Thyroid gland (tissue), 4 donors: ENCODE measurements around the gene RAP2C. TPM values are rescaled to one million over a fixed set of nuclear protein-coding genes. Genes with fewer than 3 reads are reported as not detected.

Source experiments
- DNase-seq, 2 donors: peaks; one replicate each; pipeline ENCODE4 v3.0.0-alpha.2; 2019
- H3K27ac ChIP-seq, 3 donors: fragments of 200-600 bp; sonication (generic); 1 replicate in 2 of 3; 2 replicates in 1 of 3; pipeline ENCODE4 v1.5.1; 2016 to 2019; ENCODE audit warnings: mild to moderate bottlenecking in 1 of 3, moderate library complexity in 1 of 3
- H3K27me3 ChIP-seq: fragments of 200-600 bp; sonication (generic); one replicate; pipeline ENCODE4 v1.5.1; 2019
- H3K36me3 ChIP-seq, 2 donors: fragments of 200-600 bp; sonication (generic); one replicate each; pipeline ENCODE4 v1.5.1; 2016 to 2019
- H3K4me1 ChIP-seq, 2 donors: fragments of 200-600 bp; sonication (generic); one replicate each; pipeline ENCODE4 v1.5.1; 2017 to 2019
- H3K4me3 ChIP-seq, 3 donors: fragments of 200-600 bp; sonication (generic); replicated peaks in 1 of 3; 1 replicate in 2 of 3; 2 replicates in 1 of 3; pipeline ENCODE4 v1.5.1; 2016; ENCODE audit warnings: mild to moderate bottlenecking in 1 of 3
- H3K9me3 ChIP-seq: fragments of 200-600 bp; sonication (generic); one replicate; pipeline ENCODE4 v1.5.1; 2017
- CTCF ChIP-seq, 6 experiments: fragments of 200-600 bp in 3 of 6; fragments of 450-650 bp in 3 of 6; sonication (generic) in 3 of 6; IDR thresholded peaks; one replicate each; pipeline ENCODE4 v1.5.1; 2016 to 2019; ENCODE audit warnings: antibody characterized with exemption in 6 of 6, mild to moderate bottlenecking in 2 of 6, inconsistent platforms in 1 of 6, moderate library complexity in 1 of 6
- POLR2A ChIP-seq, 2 donors: fragments of 450-650 bp; IDR thresholded peaks; one replicate each; pipeline ENCODE4 v1.6.1; 2017; ENCODE audit warnings: antibody characterized with exemption in 2 of 2, mild to moderate bottlenecking in 2 of 2, moderate library complexity in 1 of 2
- WGBS, 2 donors: methylation state at CpG; one replicate each; pipeline ENCODE4 v1.1.5; 2017; 5-methylcytosine and 5-hydroxymethylcytosine counted together
- intact Hi-C: fragments of 100-400 bp; cut with DNase I; formaldehyde crosslinking; loops from one replicate; pipeline ENCODE4 v1.15.1; 2023
- total RNA-seq, 4 donors: library from RNA; depleted of rRNA; stranded (reverse); fragments of >200 nt; gene quantifications; one replicate each; pipeline ENCODE4 v1.2.3, GENCODE V29; 2016

RAP2C gene
- total RNA-seq, 4 donors from 2014 or later = 13.3 to 16.7 (median 14.6) TPM

- Histone ChIP-seq H3K27me3 (no peaks in the 10 kb centered on the region), H3K4me1 (peaks cover 0 to 12% of the 10 kb centered on the region in 2 donors), H3K9me3 (no peaks in the 10 kb centered on the region), H3K36me3 (peaks cover 0 to 4% of the 10 kb centered on the region in 2 donors), H3K27ac (peak overlapping the region in 1 of 3 donors; percentile 93), H3K4me3 (peak overlapping the region in 2 of 3 donors; percentile 11 to 47)
- intact Hi-C loops = no loop called here
- DNase-seq = no peak
- WGBS, 2 donors = 1 to 6% methylated on average over 6 to 8 of the region's 8 CpGs
- TF ChIP-seq POLR2A (IDR thresholded peaks at IDR 0.05) (no peak), CTCF (IDR thresholded peaks at IDR 0.05) (no peak)
These were observed 3.0 kb downstream of the RAP2C start for GRCh38 chrX:132216283-132216682.

- H3K4me3 ChIP-seq = no peak overlapping the region
- H3K9me3 ChIP-seq = no peaks in the 10 kb centered on the region
- intact Hi-C loops = no loop called here
- H3K4me1 ChIP-seq = peaks cover 0 to 7% of the 10 kb centered on the region in 2 donors
- no peak for TF ChIP-seq CTCF (IDR thresholded peaks at IDR 0.05)
- no peak for TF ChIP-seq POLR2A (IDR thresholded peaks at IDR 0.05)
- H3K27me3 ChIP-seq = no peaks in the 10 kb centered on the region
- no peak for DNase-seq
- no peak overlapping the region for H3K27ac ChIP-seq
- peaks cover 0 to 4% of the 10 kb centered on the region in 2 donors for H3K36me3 ChIP-seq
- WGBS, 2 donors = 59 to 69% methylated on average over 2 of the region's 2 CpGs
These were observed 4.7 kb downstream of the RAP2C start for GRCh38 chrX:132214518-132214917.

GRCh38 chrX:132209527-132209926, 9.7 kb downstream of the RAP2C start:
- Histone ChIP-seq H3K4me1 (no peaks in the 10 kb centered on the region), H3K9me3 (no peaks in the 10 kb centered on the region), H3K27me3 (no peaks in the 10 kb centered on the region), H3K4me3 (no peak overlapping the region), H3K36me3 (peaks cover 0 to 4% of the 10 kb centered on the region in 2 donors), H3K27ac (no peak overlapping the region)
- intact Hi-C loops = no loop called here
- TF ChIP-seq POLR2A (IDR thresholded peaks at IDR 0.05) (no peak), CTCF (IDR thresholded peaks at IDR 0.05) (no peak)
- DNase-seq = no peak

- no peak overlapping the region for H3K4me3 ChIP-seq
- no peak for TF ChIP-seq CTCF (IDR thresholded peaks at IDR 0.05)
- TF ChIP-seq POLR2A (IDR thresholded peaks at IDR 0.05) = no peak
- no peaks in the 10 kb centered on the region for H3K9me3 ChIP-seq
- no peak overlapping the region for H3K27ac ChIP-seq
- peaks cover 0 to 4% of the 10 kb centered on the region in 2 donors for H3K36me3 ChIP-seq
- intact Hi-C loops = no loop called here
- no peaks in the 10 kb centered on the region for H3K4me1 ChIP-seq
- 94 to 100% methylated on average over 1 of the region's 1 CpG for WGBS, 2 donors
- H3K27me3 ChIP-seq = no peaks in the 10 kb centered on the region
- no peak for DNase-seq
These were observed 10.8 kb downstream of the RAP2C start for GRCh38 chrX:132208422-132208821.

- intact Hi-C loops = no loop called here
- 85 to 89% methylated on average over 2 of the region's 2 CpGs for WGBS, 2 donors
These were observed 11.3 kb downstream of the RAP2C start for GRCh38 chrX:132207996-132208395.

More at GRCh38 chrX:132207996-132208395, 11.3 kb downstream of the RAP2C start:
- Histone ChIP-seq H3K4me1 (no peaks in the 10 kb centered on the region), H3K4me3 (no peak overlapping the region), H3K27me3 (no peaks in the 10 kb centered on the region), H3K9me3 (no peaks in the 10 kb centered on the region), H3K27ac (no peak overlapping the region), H3K36me3 (peaks cover 0 to 2% of the 10 kb centered on the region in 2 donors)
- no peak for DNase-seq
- TF ChIP-seq CTCF (IDR thresholded peaks at IDR 0.05) = no peak
- TF ChIP-seq POLR2A (IDR thresholded peaks at IDR 0.05) = no peak
